ENCODE results near the gene CPB2. TPM values are rescaled to one million over a fixed set of nuclear protein-coding genes. Genes with fewer than 3 reads are reported as not detected.

CPB2 gene
- polyA plus RNA-seq, 3 donors from 2014 or later = not detected

DNA sequence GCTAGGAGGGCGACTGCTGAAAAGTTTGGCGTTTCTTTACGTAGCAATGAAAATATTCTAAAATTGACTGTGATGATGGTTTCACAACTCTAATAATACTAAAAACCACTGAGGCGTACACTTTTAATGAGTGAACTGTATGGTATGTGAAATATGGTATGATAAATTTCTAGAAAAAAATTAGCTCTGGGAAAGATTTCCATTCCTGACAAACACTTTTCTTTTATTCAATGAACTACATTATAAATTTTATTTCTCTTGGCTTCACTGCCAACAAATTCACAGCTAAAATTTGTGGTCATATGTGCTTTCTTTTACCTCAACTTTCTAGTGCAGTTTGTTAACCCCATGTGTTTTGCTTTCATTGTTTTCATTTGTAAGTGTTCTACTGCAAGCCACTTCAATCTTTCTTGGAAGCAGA lies 63.4 kb downstream of the CPB2 start:
- Mint-ChIP-seq H3K27ac (peak overlapping the region in 1 of 6 donors; percentile 30), H3K4me1 (peaks cover 5 to 30% of the 10 kb centered on the region in 2 donors)

DNA sequence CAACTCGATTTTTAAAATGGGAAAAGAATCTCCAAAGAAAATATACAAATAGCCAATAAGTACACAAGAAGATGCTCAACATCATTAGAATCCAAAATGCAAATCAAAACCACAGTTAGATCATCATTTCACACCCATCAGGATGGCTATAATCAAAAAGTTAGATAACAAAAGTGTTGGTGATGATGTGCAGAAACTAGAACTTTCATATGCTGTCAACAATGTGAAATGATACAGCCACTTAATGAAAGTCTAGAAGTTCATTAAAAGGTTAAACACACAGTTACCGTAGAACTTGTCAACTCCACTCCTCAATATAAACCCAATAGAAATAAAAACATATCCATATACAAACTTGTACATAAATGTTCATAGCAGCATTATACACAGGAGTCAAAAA lies 64.1 kb downstream of the CPB2 start:
- H3K4me3 Mint-ChIP-seq = no peak overlapping the region
- peaks cover 5 to 27% of the 10 kb centered on the region in 2 donors for H3K4me1 Mint-ChIP-seq
- peak overlapping the region in 1 of 6 donors; percentile 38 for H3K27ac Mint-ChIP-seq
- peaks cover 4 to 20% (median 19%) of the 10 kb centered on the region in 3 donors for H3K36me3 Mint-ChIP-seq
- no peaks in the 10 kb centered on the region for H3K9me3 Mint-ChIP-seq
- DNase-seq = no peak
- no peaks in the 10 kb centered on the region for H3K27me3 Mint-ChIP-seq (ENCODE audit: low read depth in 3 of 3)

More for the DNA sequence above, 63.4 kb downstream of the CPB2 start:
- Mint-ChIP-seq H3K27me3 (ENCODE audit: low read depth in 3 of 3) (no peaks in the 10 kb centered on the region), H3K4me3 (no peak overlapping the region), H3K9me3 (no peaks in the 10 kb centered on the region), H3K36me3 (peaks cover 4 to 15% (median 15%) of the 10 kb centered on the region in 3 donors)
- DNase-seq = no peak

DNA sequence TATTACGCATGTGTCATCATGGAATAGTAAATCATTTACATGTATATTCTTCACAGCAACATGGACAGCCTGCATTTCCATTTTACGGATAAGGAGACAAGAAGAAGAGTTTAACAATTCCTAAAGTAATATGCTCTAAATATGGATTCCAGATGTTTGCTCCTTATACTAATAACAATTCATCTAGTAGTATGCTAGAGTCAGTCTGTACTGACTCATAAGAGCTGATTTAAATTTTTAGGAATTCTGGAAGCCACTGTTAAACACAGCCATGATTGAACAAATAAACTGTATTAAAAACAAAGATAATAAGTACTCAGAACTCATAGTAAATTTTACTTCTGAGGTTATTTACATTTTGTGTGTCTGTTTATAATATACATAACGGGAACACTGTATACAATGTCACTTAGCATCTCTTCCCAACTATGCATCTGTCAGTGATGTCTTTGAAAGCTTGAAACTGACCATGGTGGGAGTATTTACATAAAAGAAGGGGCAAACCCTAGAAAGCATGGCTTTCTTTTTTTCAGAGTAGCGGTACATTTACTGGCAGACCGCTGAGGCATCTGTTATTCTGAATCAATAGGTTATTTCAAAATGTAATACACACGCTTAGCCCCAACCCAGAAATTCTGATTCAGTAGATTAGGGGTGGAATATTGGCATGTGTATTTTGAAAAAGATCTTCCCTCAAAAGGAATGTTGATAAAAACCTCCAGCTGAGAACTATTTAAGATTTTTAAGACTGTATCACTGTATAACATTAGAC lies 65.2 kb downstream of the CPB2 start:
- Mint-ChIP-seq H3K27me3 (ENCODE audit: low read depth in 3 of 3) (no peaks in the 10 kb centered on the region), H3K4me1 (peaks cover 3 to 25% of the 10 kb centered on the region in 2 donors), H3K4me3 (no peak overlapping the region), H3K36me3 (peaks cover 11 to 28% (median 23%) of the 10 kb centered on the region in 3 donors), H3K27ac (no peak overlapping the region), H3K9me3 (no peaks in the 10 kb centered on the region)
- no peak for DNase-seq

DNA sequence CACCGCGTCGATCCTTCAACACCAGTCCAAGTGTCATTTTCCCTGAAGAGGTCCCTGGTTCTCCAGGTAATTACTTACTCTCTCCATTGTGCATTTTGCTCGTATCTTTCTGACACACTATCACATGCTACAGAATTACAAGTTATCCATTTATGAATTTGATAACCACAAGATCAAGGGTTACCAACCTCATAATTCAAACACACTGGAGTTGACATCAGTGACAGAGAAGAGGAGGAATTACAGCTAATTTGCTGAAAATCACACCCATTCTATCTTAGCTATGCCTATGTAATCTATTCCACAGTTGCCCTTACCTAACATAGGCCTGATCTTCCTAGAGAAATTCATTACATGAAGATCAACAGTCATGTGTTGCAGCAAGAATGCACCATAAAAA lies 66.5 kb downstream of the CPB2 start:
- peaks cover 4 to 22% of the 10 kb centered on the region in 2 donors for H3K4me1 Mint-ChIP-seq
- H3K27ac Mint-ChIP-seq = no peak overlapping the region
- H3K9me3 Mint-ChIP-seq = no peaks in the 10 kb centered on the region
- peaks cover 21 to 32% (median 31%) of the 10 kb centered on the region in 3 donors for H3K36me3 Mint-ChIP-seq
- DNase-seq = no peak
- no peak overlapping the region for H3K4me3 Mint-ChIP-seq
- no peaks in the 10 kb centered on the region for H3K27me3 Mint-ChIP-seq (ENCODE audit: low read depth in 3 of 3)

DNA sequence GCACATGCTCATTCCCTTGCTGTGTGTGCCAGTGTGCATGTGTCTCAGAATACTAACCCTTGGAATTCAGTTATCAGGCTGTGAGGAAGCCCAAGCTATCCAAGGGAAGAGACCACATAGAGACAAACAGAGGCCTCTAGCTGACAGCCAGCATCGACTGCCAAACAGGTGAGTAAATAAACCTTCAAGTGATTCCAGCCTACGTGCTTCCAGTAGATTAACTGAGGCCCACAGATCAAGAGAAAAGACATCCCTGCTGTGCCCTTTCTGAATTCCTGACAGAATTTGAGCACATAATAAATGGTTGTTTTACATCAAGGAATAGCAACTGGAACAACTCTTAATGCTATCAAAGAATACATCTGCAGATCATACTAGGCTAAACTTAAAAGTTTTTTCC lies 69.8 kb downstream of the CPB2 start:
- DNase-seq = no peak
- H3K4me3 Mint-ChIP-seq = no peak overlapping the region
- peaks cover 28 to 44% (median 42%) of the 10 kb centered on the region in 3 donors for H3K36me3 Mint-ChIP-seq
- H3K9me3 Mint-ChIP-seq = no peaks in the 10 kb centered on the region
- H3K27ac Mint-ChIP-seq = no peak overlapping the region
- H3K27me3 Mint-ChIP-seq (ENCODE audit: low read depth in 3 of 3) = no peaks in the 10 kb centered on the region
- H3K4me1 Mint-ChIP-seq = peaks cover 12 to 31% of the 10 kb centered on the region in 2 donors

DNA sequence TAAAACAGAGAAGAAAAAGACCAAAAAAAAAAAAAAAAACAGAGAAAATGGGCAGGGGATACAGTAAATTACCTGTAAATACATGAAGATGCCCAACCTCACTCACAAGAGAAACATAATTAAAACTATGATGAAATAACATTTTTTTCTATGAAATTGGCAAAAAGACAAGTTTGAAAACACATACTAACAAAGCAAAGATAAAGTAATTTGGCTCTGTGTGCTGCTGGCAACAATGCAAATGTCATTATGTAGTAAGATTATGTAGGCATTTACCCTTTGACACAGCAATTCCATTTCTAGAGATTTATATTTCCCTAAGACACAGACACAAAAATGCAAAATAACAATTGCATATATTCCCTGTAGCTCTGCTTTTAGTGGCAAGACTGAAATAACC lies 72.5 kb downstream of the CPB2 start:
- Mint-ChIP-seq H3K9me3 (peaks cover 0 to 3% (median 0%) of the 10 kb centered on the region in 6 donors), H3K36me3 (peaks cover 38 to 52% (median 46%) of the 10 kb centered on the region in 3 donors), H3K4me1 (peaks cover 19 to 40% of the 10 kb centered on the region in 2 donors)

DNA sequence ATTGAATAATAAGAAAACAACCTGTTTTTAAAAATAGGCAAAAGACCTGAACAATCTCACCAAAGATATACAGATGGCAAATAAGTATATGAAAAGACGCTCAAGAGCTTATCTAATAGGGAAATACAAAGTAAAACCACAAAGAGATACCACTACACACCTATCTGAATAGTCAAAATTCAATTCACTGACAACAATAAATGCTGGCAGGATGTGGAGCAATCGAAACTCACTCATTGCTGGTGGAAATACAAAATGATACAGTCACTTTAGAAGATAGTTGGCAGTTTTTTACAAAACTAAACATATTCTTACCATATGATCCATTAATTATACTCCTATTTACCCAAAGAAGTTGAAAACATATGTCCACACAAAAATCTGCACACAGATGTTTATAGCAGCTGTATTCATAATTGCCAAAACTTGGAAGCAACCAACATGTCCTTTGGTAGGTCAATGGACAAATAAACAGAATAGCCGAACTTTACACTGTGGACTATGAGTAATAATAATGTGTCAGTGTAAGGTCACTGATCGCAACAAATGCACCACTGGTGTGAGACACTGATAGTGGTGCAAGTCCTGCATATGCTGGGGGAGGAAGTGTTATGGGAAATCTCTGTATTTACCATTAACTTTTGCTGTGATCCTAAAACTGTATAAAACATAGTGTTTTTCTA lies 73.1 kb downstream of the CPB2 start:
- DNase-seq = no peak
- no peak overlapping the region for H3K27ac Mint-ChIP-seq
- peaks cover 18 to 43% of the 10 kb centered on the region in 2 donors for H3K4me1 Mint-ChIP-seq
- H3K27me3 Mint-ChIP-seq (ENCODE audit: low read depth in 3 of 3) = peaks cover 0 to under 1% (median 0%) of the 10 kb centered on the region in 3 donors
- no peak overlapping the region for H3K4me3 Mint-ChIP-seq
- peaks cover 0 to 3% (median 0%) of the 10 kb centered on the region in 6 donors for H3K9me3 Mint-ChIP-seq
- peaks cover 39 to 53% (median 46%) of the 10 kb centered on the region in 3 donors for H3K36me3 Mint-ChIP-seq

More for the DNA sequence above, 72.5 kb downstream of the CPB2 start:
- Mint-ChIP-seq H3K27me3 (ENCODE audit: low read depth in 3 of 3) (no peaks in the 10 kb centered on the region), H3K27ac (no peak overlapping the region), H3K4me3 (no peak overlapping the region)
- DNase-seq = no peak

DNA sequence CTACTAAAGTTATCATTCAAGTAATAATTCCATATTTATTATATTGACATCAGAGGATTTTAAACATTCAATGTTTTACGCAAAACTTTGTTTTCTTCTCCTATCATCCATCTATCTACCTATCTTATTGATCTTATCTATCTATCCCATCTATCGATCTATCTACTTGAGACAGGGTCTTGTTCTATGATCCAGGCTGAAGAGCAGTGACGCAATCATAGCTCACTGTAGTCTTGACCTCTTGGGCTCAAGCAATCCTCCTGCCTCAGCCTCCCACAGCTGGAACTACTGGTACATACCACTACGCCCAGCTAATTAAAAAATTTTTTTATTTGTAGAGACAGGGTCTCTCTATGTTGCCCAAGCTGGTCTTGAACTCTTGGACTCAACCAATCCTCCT lies 79.7 kb downstream of the CPB2 start:
- no peak for DNase-seq
- H3K9me3 Mint-ChIP-seq = peaks cover 0 to 3% (median 0%) of the 10 kb centered on the region in 6 donors
- H3K36me3 Mint-ChIP-seq = peaks cover 21 to 27% (median 22%) of the 10 kb centered on the region in 3 donors
- H3K27me3 Mint-ChIP-seq (ENCODE audit: low read depth in 3 of 3) = peaks cover 0 to 3% (median 0%) of the 10 kb centered on the region in 3 donors
- H3K4me3 Mint-ChIP-seq = no peak overlapping the region
- H3K4me1 Mint-ChIP-seq = peaks cover 13 to 24% of the 10 kb centered on the region in 2 donors
- H3K27ac Mint-ChIP-seq = no peak overlapping the region

DNA sequence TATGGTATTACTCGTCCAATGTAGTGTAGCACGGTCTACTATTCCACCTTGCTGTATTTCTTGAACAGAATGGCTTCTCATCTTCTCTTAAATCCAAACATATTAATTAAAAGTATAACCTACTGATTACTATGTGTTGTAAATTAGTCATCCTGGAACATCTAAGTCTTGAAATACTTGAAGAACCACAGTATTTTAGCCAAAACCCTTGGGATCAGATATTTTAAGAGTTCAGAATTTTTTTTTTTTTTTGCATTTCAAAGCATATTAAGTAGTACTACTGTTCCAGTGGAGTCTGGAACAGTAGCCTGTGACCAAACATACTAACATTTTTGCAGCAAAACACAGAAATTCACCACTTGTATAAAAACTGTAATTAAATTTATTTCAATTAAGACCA lies 82.4 kb downstream of the CPB2 start:
- no peaks in the 10 kb centered on the region for H3K9me3 Mint-ChIP-seq
- H3K27me3 Mint-ChIP-seq (ENCODE audit: low read depth in 3 of 3) = peaks cover 0 to 3% (median 0%) of the 10 kb centered on the region in 3 donors
- H3K36me3 Mint-ChIP-seq = peaks cover 9 to 20% (median 19%) of the 10 kb centered on the region in 3 donors
- no peak overlapping the region for H3K4me3 Mint-ChIP-seq
- H3K27ac Mint-ChIP-seq = no peak overlapping the region
- peaks cover 5 to 18% of the 10 kb centered on the region in 2 donors for H3K4me1 Mint-ChIP-seq
- no peak for DNase-seq

DNA sequence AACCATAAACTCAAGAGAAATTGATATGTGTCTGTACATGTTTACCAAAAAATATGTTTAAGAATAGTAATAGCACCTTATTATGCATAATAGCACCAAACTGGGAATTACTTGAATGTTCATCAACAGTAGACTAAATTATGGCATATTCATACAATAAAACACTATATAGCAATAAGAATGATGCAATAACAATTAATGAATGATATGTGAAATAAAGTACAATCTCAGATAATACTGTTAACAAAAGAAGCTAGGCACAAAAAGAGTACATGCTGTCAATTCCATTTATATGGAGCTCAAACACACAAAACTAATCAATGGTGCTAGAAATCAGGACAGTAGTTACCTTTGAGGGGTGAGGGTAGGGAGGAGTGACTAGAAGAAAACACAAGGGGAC lies 88.6 kb downstream of the CPB2 start:
- no peaks in the 10 kb centered on the region for H3K27me3 Mint-ChIP-seq (ENCODE audit: low read depth in 3 of 3)
- H3K4me3 Mint-ChIP-seq = no peak overlapping the region
- no peak for DNase-seq
- no peak overlapping the region for H3K27ac Mint-ChIP-seq
- no peaks in the 10 kb centered on the region for H3K9me3 Mint-ChIP-seq
- H3K36me3 Mint-ChIP-seq = peaks cover 13 to 38% (median 27%) of the 10 kb centered on the region in 3 donors
- peaks cover 1 to 12% of the 10 kb centered on the region in 2 donors for H3K4me1 Mint-ChIP-seq

DNA sequence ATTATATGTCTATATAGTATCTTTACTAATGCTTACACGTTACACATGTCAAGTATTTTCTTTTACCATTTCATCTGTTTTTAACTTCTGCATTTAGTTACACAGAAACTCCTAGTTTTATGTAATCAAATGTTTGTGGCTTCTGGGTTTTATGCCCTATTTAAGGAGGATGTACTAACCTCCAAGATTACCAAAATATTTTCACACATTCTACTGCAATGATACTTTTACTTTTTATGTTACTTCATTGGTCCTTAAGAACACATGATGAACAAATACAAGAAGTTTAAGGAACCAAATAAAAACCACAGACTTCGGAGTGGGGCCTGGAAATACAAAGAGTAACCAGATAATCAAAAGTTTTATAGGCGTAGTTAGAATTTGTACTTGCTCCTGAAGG lies 89.5 kb downstream of the CPB2 start:
- H3K36me3 Mint-ChIP-seq = peaks cover 13 to 39% (median 28%) of the 10 kb centered on the region in 3 donors
- no peak for DNase-seq
- no peaks in the 10 kb centered on the region for H3K9me3 Mint-ChIP-seq
- H3K4me1 Mint-ChIP-seq = peaks cover 1 to 12% of the 10 kb centered on the region in 2 donors
- H3K27ac Mint-ChIP-seq = no peak overlapping the region
- no peak overlapping the region for H3K4me3 Mint-ChIP-seq
- H3K27me3 Mint-ChIP-seq (ENCODE audit: low read depth in 3 of 3) = no peaks in the 10 kb centered on the region

DNA sequence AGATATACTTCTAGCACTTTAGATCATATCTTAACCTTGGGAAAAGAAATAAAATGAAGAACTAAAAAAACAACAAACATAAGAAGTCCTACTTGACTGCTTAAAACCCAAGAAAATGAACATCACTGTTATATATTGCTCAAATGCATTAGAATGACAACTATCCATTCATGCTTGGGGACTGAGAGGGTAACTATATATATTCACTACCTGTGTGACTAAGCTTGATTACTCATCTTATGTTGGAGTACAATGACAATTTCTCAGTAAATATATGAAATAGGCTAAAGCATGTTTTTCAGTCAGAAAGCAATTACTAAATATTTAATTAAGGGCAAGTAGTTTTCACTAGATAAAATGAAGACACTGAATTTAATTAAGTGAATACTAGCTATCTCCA lies 92.4 kb downstream of the CPB2 start:
- no peak for DNase-seq
- Mint-ChIP-seq H3K27ac (no peak overlapping the region), H3K4me1 (peaks cover 1 to 6% of the 10 kb centered on the region in 2 donors), H3K4me3 (no peak overlapping the region), H3K9me3 (no peaks in the 10 kb centered on the region), H3K27me3 (ENCODE audit: low read depth in 3 of 3) (no peaks in the 10 kb centered on the region), H3K36me3 (peaks cover 14 to 51% (median 38%) of the 10 kb centered on the region in 3 donors)

DNA sequence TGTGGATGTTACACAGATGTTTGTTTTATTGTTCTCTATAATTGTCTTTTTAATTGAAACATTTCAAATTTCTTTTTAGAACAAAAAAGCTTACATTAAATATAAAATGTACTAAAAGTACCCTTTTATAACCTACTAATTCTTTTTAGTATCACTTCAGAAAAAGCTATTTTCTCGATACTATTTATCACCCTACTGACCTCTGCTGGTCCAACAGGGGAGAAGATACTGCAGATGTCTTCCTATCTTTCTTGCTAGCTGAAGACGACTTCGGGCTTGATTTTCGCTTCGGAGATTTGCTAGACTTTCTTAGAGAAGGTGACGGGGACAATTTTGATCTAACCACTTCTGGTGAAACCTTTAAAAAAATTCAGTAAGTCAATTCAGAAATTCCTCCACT lies 94.7 kb downstream of the CPB2 start:
- no peaks in the 10 kb centered on the region for H3K27me3 Mint-ChIP-seq (ENCODE audit: low read depth in 3 of 3)
- H3K4me1 Mint-ChIP-seq = no peaks in the 10 kb centered on the region
- peaks cover 20 to 47% (median 34%) of the 10 kb centered on the region in 3 donors for H3K36me3 Mint-ChIP-seq
- no peaks in the 10 kb centered on the region for H3K9me3 Mint-ChIP-seq
- H3K27ac Mint-ChIP-seq = no peak overlapping the region
- no peak for DNase-seq
- no peak overlapping the region for H3K4me3 Mint-ChIP-seq

DNA sequence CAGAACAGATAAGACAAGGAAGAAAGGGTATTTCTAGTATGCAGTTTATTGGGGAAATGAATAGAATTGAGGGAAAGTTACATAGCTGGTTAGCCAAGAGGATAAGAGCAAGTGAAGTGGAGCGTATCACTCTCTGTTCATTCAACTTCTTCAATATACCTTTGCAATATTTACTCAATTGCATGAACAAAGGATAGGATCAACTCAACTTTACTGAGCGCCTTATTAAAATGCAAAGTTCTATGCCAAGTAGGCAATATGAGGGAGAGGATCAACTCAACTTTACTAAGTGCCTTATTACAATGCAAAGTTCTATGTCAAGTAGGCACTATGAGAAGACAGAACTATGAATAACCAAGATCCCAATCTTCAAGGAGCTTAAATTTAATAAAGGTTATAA lies 96.2 kb downstream of the CPB2 start:
- Mint-ChIP-seq H3K4me1 (no peaks in the 10 kb centered on the region), H3K36me3 (peaks cover 20 to 45% (median 31%) of the 10 kb centered on the region in 3 donors)

More for the DNA sequence above, 96.2 kb downstream of the CPB2 start:
- no peaks in the 10 kb centered on the region for H3K9me3 Mint-ChIP-seq
- no peaks in the 10 kb centered on the region for H3K27me3 Mint-ChIP-seq (ENCODE audit: low read depth in 3 of 3)
- no peak for DNase-seq
- H3K27ac Mint-ChIP-seq = no peak overlapping the region
- no peak overlapping the region for H3K4me3 Mint-ChIP-seq

All from immature natural killer cell (primary cell).